Measurements from ENCODE around the gene CXCL17. TPM values are rescaled to one million over a fixed set of nuclear protein-coding genes. Genes with fewer than 3 reads are reported as not detected.

The CXCL17 gene
- total RNA-seq, 2 experiments from 2014 or later, result not detected

GRCh38 chr19:42397263-42398166 is 45.2 kb downstream of the CXCL17 start:
- Mint-ChIP-seq H3K27me3 (no peaks in the 10 kb centered on the region), H3K4me1 (ENCODE audit: low read depth) (peaks cover 46% of the 10 kb centered on the region), H3K4me3 (peak overlapping the region; percentile 91), H3K36me3 (ENCODE audit: low read depth) (no peaks in the 10 kb centered on the region), H3K27ac (peak overlapping the region; percentile 90), H3K9me3 (no peaks in the 10 kb centered on the region)
- ATAC-seq (peak; percentile 2), DNase-seq (peak; percentile 31)
- CTCF ChIA-PET, result interaction anchor here (0.6 to 3.6 kb wide), 8 partner anchors 11 to 43 kb away, joined by 3 to 18 read pairs (median 5); no protein-coding TSS in a partner anchor
- intact Hi-C loops (cut with micrococcal nuclease), result no loop called here
- TF ChIP-seq, protein P1, sequence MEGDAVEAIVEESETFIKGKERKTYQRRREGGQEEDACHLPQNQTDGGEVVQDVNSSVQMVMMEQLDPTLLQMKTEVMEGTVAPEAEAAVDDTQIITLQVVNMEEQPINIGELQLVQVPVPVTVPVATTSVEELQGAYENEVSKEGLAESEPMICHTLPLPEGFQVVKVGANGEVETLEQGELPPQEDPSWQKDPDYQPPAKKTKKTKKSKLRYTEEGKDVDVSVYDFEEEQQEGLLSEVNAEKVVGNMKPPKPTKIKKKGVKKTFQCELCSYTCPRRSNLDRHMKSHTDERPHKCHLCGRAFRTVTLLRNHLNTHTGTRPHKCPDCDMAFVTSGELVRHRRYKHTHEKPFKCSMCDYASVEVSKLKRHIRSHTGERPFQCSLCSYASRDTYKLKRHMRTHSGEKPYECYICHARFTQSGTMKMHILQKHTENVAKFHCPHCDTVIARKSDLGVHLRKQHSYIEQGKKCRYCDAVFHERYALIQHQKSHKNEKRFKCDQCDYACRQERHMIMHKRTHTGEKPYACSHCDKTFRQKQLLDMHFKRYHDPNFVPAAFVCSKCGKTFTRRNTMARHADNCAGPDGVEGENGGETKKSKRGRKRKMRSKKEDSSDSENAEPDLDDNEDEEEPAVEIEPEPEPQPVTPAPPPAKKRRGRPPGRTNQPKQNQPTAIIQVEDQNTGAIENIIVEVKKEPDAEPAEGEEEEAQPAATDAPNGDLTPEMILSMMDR (IDR thresholded peaks at IDR 0.05), result no peak
- POLR2A ChIA-PET, result interaction anchor here (0.6 to 1.6 kb wide), 3 partner anchors 18 to 610 kb away, joined by 3 to 9 read pairs (median 5); no protein-coding TSS in a partner anchor

DNA sequence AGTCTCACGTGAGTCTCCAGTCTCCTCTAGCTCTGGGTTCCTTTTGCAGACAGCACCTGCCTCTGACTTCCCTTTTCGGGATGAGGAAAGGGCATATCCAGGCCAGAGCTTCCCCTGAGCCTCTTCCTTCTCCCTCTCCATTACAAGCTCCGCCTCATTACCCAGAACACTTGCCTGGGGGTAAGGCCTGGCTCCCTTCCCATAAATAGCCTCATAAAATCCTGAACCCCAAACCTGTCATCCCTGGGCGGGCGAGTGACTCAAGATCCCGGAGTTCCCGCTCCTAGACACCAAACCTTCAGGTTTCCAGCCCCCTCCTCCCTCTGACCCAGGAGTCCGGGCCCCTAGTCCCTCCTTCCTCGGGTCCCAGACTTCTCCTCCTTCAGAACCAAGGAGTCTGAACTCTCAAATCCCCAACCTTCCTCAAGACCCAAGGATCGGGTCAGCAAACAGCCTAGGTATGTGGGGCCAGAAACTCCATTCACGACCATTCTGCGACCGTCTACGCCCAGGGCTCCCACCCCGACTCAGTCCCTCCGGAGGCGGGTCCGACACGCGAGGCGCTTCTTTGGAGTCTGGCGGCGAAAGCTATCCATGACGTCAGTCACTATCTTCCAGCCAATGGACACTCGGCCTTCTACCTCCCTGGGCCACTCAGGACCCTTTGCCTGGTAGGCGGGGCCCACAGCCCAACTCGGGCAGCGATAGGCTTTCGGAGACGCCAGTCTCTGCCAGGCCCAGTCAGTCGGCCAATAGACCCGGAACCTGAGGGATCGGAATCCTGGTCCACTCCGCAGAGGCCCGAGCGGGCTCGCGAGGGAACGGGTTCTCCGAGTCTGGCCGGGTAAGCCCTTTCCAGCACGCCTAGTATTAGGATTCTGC is 46.1 kb downstream of the CXCL17 start:
- intact Hi-C loops (cut with micrococcal nuclease), result no loop called here
- POLR2A ChIA-PET, result interaction anchor here (0.6 to 1.6 kb wide), 6 partner anchors 14 to 609 kb away, joined by 3 to 9 read pairs (median 3); no protein-coding TSS in a partner anchor
- DNase-seq (peak; percentile 98), ATAC-seq (peak; percentile 98)
- peak overlapping the region; percentile 93 for H3K27ac Mint-ChIP-seq
- peak overlapping the region; percentile 91 for H3K4me3 Mint-ChIP-seq
- CTCF ChIA-PET, result interaction anchor here (0.6 to 3.6 kb wide), 9 partner anchors 10 to 264 kb away, joined by 3 to 18 read pairs (median 5); no protein-coding TSS in a partner anchor
- peaks cover 1% of the 10 kb centered on the region for H3K27me3 Mint-ChIP-seq
- no peaks in the 10 kb centered on the region for H3K9me3 Mint-ChIP-seq
- H3K36me3 Mint-ChIP-seq (ENCODE audit: low read depth), result no peaks in the 10 kb centered on the region
- H3K4me1 Mint-ChIP-seq (ENCODE audit: low read depth), result peaks cover 39% of the 10 kb centered on the region
- TF ChIP-seq, protein P1 (IDR thresholded peaks at IDR 0.05), result no peak

- Mint-ChIP-seq H3K4me1 (ENCODE audit: low read depth) (peaks cover 25% of the 10 kb centered on the region), H3K27ac (no peak overlapping the region), H3K36me3 (ENCODE audit: low read depth) (no peaks in the 10 kb centered on the region), H3K4me3 (no peak overlapping the region), H3K27me3 (peaks cover 11% of the 10 kb centered on the region), H3K9me3 (no peaks in the 10 kb centered on the region)
- ChIA-PET POLR2A (no interaction called here), CTCF (interaction anchor here (0.6 kb wide), 1 partner anchor 63 kb away, joined by 3 read pairs; no protein-coding TSS in a partner anchor)
- DNase-seq (no peak), ATAC-seq (no peak)
- intact Hi-C loops (cut with micrococcal nuclease), result no loop called here
- TF ChIP-seq, protein P1 (IDR thresholded peaks at IDR 0.05), result no peak
These were observed 48.0 kb downstream of the CXCL17 start for GRCh38 chr19:42394751-42395150.

GRCh38 chr19:42392165-42392564 is 50.6 kb downstream of the CXCL17 start:
- Mint-ChIP-seq H3K4me3 (no peak overlapping the region), H3K27ac (no peak overlapping the region), H3K4me1 (ENCODE audit: low read depth) (peaks cover 9% of the 10 kb centered on the region), H3K36me3 (ENCODE audit: low read depth) (no peaks in the 10 kb centered on the region), H3K27me3 (peaks cover 19% of the 10 kb centered on the region), H3K9me3 (no peaks in the 10 kb centered on the region)
- ATAC-seq, result no peak
- TF ChIP-seq, protein P1 (IDR thresholded peaks at IDR 0.05), result no peak
- CTCF ChIA-PET, result no interaction called here
- intact Hi-C loops (cut with micrococcal nuclease), result no loop called here
- POLR2A ChIA-PET, result interaction anchor here (1.2 to 1.5 kb wide), 2 partner anchors 10 to 14 kb away, joined by 4 to 5 read pairs; no protein-coding TSS in a partner anchor
- DNase-seq, result no peak
